HEK293 (cell line): ENCODE measurements around the gene DGCR8.
A peak's percentile ranks its signal among the peaks of the same experiment; 100 is the strongest.

Source experiments
- HIC1 ChIP-seq: fragments of 450-650 bp; formaldehyde crosslinking; IDR thresholded peaks from 2 replicates; pipeline ENCODE4 v1.5.1; 2016; ENCODE audit warnings: missing biosample characterization, missing genetic modification characterization
- MEIS1 ChIP-seq: sonication (generic); formaldehyde crosslinking; IDR thresholded peaks from 2 replicates; pipeline ENCODE4 v1.8.1; 2022; ENCODE audit warnings: missing genetic modification reagents, mild to moderate bottlenecking, borderline replicate concordance
- PRDM4 ChIP-seq: fragments of 450-650 bp; formaldehyde crosslinking; IDR thresholded peaks from 2 replicates; pipeline ENCODE4 v1.5.1; 2017; ENCODE audit warnings: missing biosample characterization, missing genetic modification characterization
- SP3 ChIP-seq: fragments of 450-650 bp; formaldehyde crosslinking; IDR thresholded peaks from 2 replicates; pipeline ENCODE4 v1.5.1; 2016; ENCODE audit warnings: missing biosample characterization, missing genetic modification characterization
- ZBTB20 ChIP-seq: fragments of 450-650 bp; formaldehyde crosslinking; IDR thresholded peaks from 2 replicates; pipeline ENCODE4 v1.5.1; 2016; ENCODE audit warnings: missing biosample characterization, missing genetic modification characterization
- ZNF239 ChIP-seq: fragments of 450-650 bp; formaldehyde crosslinking; IDR thresholded peaks from 2 replicates; pipeline ENCODE4 v1.5.1; 2016; ENCODE audit warnings: missing biosample characterization, missing genetic modification characterization
- ZNF26 ChIP-seq: fragments of 450-650 bp; formaldehyde crosslinking; IDR thresholded peaks from 2 replicates; pipeline ENCODE4 v1.5.1; 2016; ENCODE audit warnings: missing biosample characterization, missing genetic modification characterization
- ZNF341 ChIP-seq: fragments of 450-650 bp; formaldehyde crosslinking; IDR thresholded peaks from 2 replicates; pipeline ENCODE4; 2016; ENCODE audit warnings: low read depth, missing biosample characterization, missing genetic modification characterization
- ZNF449 ChIP-seq: fragments of 450-650 bp; formaldehyde crosslinking; IDR thresholded peaks from 2 replicates; pipeline ENCODE4 v1.5.1; 2017; ENCODE audit warnings: missing biosample characterization, mild to moderate bottlenecking, missing genetic modification characterization, moderate library complexity
- ZNF558 ChIP-seq: fragments of 450-650 bp; formaldehyde crosslinking; IDR thresholded peaks from 2 replicates; pipeline ENCODE4 v1.5.1; 2016; ENCODE audit warnings: missing biosample characterization, missing genetic modification characterization
- ZNF571 ChIP-seq: fragments of 450-650 bp; formaldehyde crosslinking; IDR thresholded peaks from 2 replicates; pipeline ENCODE4 v1.5.0; 2017; ENCODE audit warnings: missing biosample characterization, missing genetic modification characterization
- ZNF600 ChIP-seq: fragments of 450-650 bp; formaldehyde crosslinking; IDR thresholded peaks from 2 replicates; pipeline ENCODE4 v1.5.1; 2016; ENCODE audit warnings: missing biosample characterization, missing genetic modification characterization
- ZNF629 ChIP-seq: fragments of 450-650 bp; formaldehyde crosslinking; IDR thresholded peaks from 2 replicates; pipeline ENCODE4 v1.5.1; 2017; ENCODE audit warnings: missing biosample characterization, missing genetic modification characterization
- ZNF660 ChIP-seq: fragments of 450-650 bp; IDR thresholded peaks from 2 replicates; pipeline ENCODE4 v1.5.1; 2018; ENCODE audit warnings: missing biosample characterization, mild to moderate bottlenecking, missing genetic modification characterization
- ZNF670 ChIP-seq: fragments of 450-650 bp; formaldehyde crosslinking; IDR thresholded peaks from 2 replicates; pipeline ENCODE4 v1.5.1; 2016; ENCODE audit warnings: missing biosample characterization, missing genetic modification characterization, low read depth
- ZNF768 ChIP-seq: fragments of 450-650 bp; formaldehyde crosslinking; IDR thresholded peaks from 2 replicates; pipeline ENCODE4 v1.5.1; 2018; ENCODE audit warnings: missing biosample characterization, mild to moderate bottlenecking, missing genetic modification characterization
- ZSCAN23 ChIP-seq: fragments of 450-650 bp; formaldehyde crosslinking; IDR thresholded peaks from 2 replicates; pipeline ENCODE4 v1.5.1; 2016; ENCODE audit warnings: missing biosample characterization, missing genetic modification characterization
- TF ChIP-seq, protein P1 (sequence below): fragments of 450-650 bp; formaldehyde crosslinking; IDR thresholded peaks from 2 replicates; pipeline ENCODE4 v1.5.1; 2016; ENCODE audit warnings: missing biosample characterization, missing genetic modification characterization
- TF ChIP-seq, protein P2 (sequence below): fragments of 450-650 bp; formaldehyde crosslinking; IDR thresholded peaks from 2 replicates; pipeline ENCODE4 v1.5.1; 2017; ENCODE audit warnings: missing biosample characterization, missing genetic modification characterization
- TF ChIP-seq, protein P3 (sequence below): fragments of 450-650 bp; formaldehyde crosslinking; IDR thresholded peaks from 2 replicates; pipeline ENCODE4 v1.5.1; 2016; ENCODE audit warnings: missing biosample characterization, missing genetic modification characterization
- TF ChIP-seq, protein P4 (sequence below): fragments of 450-650 bp; formaldehyde crosslinking; conservative IDR thresholded peaks from 2 replicates; pipeline ENCODE4 v1.5.1; 2016; ENCODE audit warnings: low read depth, missing biosample characterization, missing genetic modification characterization

The DGCR8 gene

DNA sequence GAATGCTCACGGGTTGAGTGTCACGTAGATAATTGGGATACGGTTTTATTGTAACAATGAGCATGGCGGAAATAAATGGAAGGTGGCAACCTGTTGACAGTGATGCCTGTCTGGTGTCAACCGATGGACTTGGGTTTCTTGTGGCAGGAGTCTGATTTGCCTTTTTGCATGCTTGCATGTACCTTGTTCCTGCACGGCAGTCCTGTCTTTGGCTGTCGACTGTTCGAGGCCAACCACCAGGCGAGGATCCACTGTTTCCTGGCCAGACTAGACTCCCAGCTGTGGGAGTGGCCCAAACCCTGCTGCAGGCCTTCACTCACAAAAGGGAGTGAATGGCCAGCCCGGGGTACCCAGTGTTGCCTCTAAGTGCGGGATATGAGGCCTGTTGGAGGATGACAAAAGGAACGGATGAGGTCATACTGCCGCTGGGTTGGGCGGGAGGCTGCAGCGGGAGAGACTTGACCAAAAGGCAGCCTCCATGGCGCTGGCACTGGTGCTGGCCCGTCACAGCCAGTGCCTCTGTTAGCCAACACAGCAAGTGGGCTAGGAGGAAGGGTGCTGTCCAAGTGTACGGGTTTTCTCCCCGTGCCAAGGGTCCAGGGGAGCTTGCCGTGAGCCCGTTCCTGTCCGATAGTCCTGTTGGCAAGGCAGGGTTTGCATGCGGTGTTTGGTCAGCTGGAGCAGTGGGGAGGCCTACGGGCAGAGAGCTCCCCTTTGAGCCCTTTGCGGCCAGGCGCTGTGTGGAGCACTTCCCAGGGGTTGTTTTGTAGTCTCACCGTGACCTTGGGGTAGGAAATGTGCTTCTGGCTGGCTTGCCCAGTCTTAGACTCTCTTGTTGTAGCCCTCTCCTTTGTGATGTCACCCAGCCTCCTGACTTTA, 974 bp downstream of the DGCR8 start (continued):
- TF ChIP-seq ZNF449 (tag by site-specific recombination) (peak; percentile 79), ZNF239 (tag by site-specific recombination) (no peak), ZNF768 (tag by site-specific recombination) (no peak), HIC1 (tag by site-specific recombination) (peak; percentile 72; the same call in 1 of the 2 replicates), ZNF26 (tag by site-specific recombination) (no peak), ZNF660 (tag by site-specific recombination) (no peak), ZNF558 (tag by site-specific recombination) (no peak), ZNF629 (peak; percentile 95), ZNF341 (tag by site-specific recombination) (no peak), ZNF670 (tag by site-specific recombination) (no peak), PRDM4 (no peak; the same call in 1 of the 2 replicates), ZSCAN23 (no peak), ZNF571 (tag by site-specific recombination) (no peak), SP3 (tag by site-specific recombination) (0 out of 2 replicates have a peak, but pooled peaks have one; percentile 42), ZBTB20 (tag by site-specific recombination) (peak; percentile 42; the same call in 1 of the 2 replicates), MEIS1 (CRISPR knock-in tag) (no peak), ZNF600 (0 out of 2 replicates have a peak, but pooled peaks have one; percentile 18)
- TF ChIP-seq, protein P1, sequence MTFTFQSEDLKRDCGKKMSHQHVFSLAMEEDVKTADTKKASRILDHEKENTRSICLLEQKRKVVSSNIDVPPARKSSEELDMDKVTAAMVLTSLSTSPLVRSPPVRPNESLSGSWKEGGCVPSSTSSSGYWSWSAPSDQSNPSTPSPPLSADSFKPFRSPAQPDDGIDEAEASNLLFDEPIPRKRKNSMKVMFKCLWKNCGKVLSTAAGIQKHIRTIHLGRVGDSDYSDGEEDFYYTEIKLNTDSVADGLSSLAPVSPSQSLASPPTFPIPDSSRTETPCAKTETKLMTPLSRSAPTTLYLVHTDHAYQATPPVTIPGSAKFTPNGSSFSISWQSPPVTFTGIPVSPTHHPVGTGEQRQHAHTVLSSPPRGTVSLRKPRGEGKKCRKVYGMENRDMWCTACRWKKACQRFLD = no peak
- TF ChIP-seq, protein P2, sequence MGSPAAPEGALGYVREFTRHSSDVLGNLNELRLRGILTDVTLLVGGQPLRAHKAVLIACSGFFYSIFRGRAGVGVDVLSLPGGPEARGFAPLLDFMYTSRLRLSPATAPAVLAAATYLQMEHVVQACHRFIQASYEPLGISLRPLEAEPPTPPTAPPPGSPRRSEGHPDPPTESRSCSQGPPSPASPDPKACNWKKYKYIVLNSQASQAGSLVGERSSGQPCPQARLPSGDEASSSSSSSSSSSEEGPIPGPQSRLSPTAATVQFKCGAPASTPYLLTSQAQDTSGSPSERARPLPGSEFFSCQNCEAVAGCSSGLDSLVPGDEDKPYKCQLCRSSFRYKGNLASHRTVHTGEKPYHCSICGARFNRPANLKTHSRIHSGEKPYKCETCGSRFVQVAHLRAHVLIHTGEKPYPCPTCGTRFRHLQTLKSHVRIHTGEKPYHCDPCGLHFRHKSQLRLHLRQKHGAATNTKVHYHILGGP (tag by site-specific recombination) = no peak
- TF ChIP-seq, protein P3, sequence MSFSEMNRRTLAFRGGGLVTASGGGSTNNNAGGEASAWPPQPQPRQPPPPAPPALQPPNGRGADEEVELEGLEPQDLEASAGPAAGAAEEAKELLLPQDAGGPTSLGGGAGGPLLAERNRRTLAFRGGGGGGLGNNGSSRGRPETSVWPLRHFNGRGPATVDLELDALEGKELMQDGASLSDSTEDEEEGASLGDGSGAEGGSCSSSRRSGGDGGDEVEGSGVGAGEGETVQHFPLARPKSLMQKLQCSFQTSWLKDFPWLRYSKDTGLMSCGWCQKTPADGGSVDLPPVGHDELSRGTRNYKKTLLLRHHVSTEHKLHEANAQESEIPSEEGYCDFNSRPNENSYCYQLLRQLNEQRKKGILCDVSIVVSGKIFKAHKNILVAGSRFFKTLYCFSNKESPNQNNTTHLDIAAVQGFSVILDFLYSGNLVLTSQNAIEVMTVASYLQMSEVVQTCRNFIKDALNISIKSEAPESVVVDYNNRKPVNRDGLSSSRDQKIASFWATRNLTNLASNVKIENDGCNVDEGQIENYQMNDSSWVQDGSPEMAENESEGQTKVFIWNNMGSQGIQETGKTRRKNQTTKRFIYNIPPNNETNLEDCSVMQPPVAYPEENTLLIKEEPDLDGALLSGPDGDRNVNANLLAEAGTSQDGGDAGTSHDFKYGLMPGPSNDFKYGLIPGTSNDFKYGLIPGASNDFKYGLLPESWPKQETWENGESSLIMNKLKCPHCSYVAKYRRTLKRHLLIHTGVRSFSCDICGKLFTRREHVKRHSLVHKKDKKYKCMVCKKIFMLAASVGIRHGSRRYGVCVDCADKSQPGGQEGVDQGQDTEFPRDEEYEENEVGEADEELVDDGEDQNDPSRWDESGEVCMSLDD (tag by site-specific recombination) = no peak
- TF ChIP-seq, protein P4, sequence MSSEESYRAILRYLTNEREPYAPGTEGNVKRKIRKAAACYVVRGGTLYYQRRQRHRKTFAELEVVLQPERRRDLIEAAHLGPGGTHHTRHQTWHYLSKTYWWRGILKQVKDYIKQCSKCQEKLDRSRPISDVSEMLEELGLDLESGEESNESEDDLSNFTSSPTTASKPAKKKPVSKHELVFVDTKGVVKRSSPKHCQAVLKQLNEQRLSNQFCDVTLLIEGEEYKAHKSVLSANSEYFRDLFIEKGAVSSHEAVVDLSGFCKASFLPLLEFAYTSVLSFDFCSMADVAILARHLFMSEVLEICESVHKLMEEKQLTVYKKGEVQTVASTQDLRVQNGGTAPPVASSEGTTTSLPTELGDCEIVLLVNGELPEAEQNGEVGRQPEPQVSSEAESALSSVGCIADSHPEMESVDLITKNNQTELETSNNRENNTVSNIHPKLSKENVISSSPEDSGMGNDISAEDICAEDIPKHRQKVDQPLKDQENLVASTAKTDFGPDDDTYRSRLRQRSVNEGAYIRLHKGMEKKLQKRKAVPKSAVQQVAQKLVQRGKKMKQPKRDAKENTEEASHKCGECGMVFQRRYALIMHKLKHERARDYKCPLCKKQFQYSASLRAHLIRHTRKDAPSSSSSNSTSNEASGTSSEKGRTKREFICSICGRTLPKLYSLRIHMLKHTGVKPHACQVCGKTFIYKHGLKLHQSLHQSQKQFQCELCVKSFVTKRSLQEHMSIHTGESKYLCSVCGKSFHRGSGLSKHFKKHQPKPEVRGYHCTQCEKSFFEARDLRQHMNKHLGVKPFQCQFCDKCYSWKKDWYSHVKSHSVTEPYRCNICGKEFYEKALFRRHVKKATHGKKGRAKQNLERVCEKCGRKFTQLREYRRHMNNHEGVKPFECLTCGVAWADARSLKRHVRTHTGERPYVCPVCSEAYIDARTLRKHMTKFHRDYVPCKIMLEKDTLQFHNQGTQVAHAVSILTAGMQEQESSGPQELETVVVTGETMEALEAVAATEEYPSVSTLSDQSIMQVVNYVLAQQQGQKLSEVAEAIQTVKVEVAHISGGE (tag by site-specific recombination) = no peak
